Neutrophil (primary cell): ENCODE data around the gene GBE1.

Experiments used
- H3K27ac ChIP-seq: fragments of 200-600 bp; sonication (generic); 2 replicates; pipeline ENCODE4 v1.5.1; 2016; ENCODE audit warnings: mild to moderate bottlenecking, moderate library complexity
- H3K27me3 ChIP-seq: fragments of 200-600 bp; sonication (generic); 2 replicates; pipeline ENCODE4 v1.6.0; 2016; ENCODE audit warnings: mild to moderate bottlenecking
- H3K36me3 ChIP-seq: fragments of 200-600 bp; sonication (generic); 2 replicates; pipeline ENCODE4 v1.5.1; 2017
- H3K4me1 ChIP-seq, 2 experiments: fragments of 200-600 bp in 1 of 2; sonication (generic) in 1 of 2; 1 replicate in 1 of 2; 2 replicates in 1 of 2; pipeline versions ENCODE4 v1.5.1 to v1.6.1; 2013 to 2016; ENCODE audit warnings: low read depth in 1 of 2, low read length in 1 of 2, mild to moderate bottlenecking in 1 of 2, moderate library complexity in 1 of 2; ENCODE audit not compliant: control insufficient read depth in 1 of 2, insufficient read depth in 1 of 2
- H3K4me3 ChIP-seq, 2 experiments: fragments of 200-600 bp in 1 of 2; sonication (generic) in 1 of 2; 1 replicate in 1 of 2; 2 replicates in 1 of 2; pipeline ENCODE4 v1.5.1; 2013 to 2016; ENCODE audit warnings: low read depth in 1 of 2, low read length in 1 of 2, mild to moderate bottlenecking in 1 of 2, moderate library complexity in 1 of 2
- H3K9me3 ChIP-seq: fragments of 200-600 bp; sonication (generic); 2 replicates; pipeline ENCODE4 v1.5.1; 2016
- TF ChIP-seq, protein P1 (sequence below): fragments of 200-600 bp; sonication (generic); IDR thresholded peaks from 2 replicates; pipeline ENCODE4 v1.5.1; 2016; ENCODE audit warnings: antibody characterized with exemption

The GBE1 gene

GRCh38 chr3:81699536-81700320 is 61.7 kb downstream of the GBE1 start:
- H3K9me3 ChIP-seq, result no peaks in the 10 kb centered on the region
- no peaks in the 10 kb centered on the region for H3K27me3 ChIP-seq
- TF ChIP-seq, protein P1, sequence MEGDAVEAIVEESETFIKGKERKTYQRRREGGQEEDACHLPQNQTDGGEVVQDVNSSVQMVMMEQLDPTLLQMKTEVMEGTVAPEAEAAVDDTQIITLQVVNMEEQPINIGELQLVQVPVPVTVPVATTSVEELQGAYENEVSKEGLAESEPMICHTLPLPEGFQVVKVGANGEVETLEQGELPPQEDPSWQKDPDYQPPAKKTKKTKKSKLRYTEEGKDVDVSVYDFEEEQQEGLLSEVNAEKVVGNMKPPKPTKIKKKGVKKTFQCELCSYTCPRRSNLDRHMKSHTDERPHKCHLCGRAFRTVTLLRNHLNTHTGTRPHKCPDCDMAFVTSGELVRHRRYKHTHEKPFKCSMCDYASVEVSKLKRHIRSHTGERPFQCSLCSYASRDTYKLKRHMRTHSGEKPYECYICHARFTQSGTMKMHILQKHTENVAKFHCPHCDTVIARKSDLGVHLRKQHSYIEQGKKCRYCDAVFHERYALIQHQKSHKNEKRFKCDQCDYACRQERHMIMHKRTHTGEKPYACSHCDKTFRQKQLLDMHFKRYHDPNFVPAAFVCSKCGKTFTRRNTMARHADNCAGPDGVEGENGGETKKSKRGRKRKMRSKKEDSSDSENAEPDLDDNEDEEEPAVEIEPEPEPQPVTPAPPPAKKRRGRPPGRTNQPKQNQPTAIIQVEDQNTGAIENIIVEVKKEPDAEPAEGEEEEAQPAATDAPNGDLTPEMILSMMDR, result no peak
- H3K4me1 ChIP-seq, result peaks cover 6 to 13% of the 10 kb centered on the region in 2 experiments
- H3K27ac ChIP-seq, result no peak overlapping the region
- no peak overlapping the region for H3K4me3 ChIP-seq
- no peaks in the 10 kb centered on the region for H3K36me3 ChIP-seq

DNA sequence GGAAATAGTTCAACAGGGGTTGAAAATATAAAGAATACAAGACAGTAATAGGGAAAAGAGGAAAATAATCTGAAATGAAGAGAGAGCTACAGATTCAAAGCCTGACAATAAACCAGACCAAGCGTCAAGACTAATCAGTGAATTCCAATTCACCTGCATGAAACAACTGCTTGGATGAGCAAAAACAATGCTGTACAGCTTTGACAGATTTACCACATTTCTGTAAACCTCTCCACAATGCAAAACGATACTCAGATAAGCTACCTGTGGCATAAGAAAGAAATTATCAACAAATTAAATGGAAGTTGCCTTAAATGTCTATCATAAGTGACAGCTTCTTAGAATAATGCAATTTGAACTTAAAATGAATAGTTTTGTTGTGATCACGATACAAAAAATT is 65.4 kb downstream of the GBE1 start:
- H3K27me3 ChIP-seq, result no peaks in the 10 kb centered on the region
- no peak overlapping the region for H3K4me3 ChIP-seq
- no peaks in the 10 kb centered on the region for H3K9me3 ChIP-seq
- H3K4me1 ChIP-seq, result peaks cover 12 to 20% of the 10 kb centered on the region in 2 experiments
- H3K36me3 ChIP-seq, result no peaks in the 10 kb centered on the region
- no peak overlapping the region for H3K27ac ChIP-seq
- TF ChIP-seq, protein P1, result no peak

DNA sequence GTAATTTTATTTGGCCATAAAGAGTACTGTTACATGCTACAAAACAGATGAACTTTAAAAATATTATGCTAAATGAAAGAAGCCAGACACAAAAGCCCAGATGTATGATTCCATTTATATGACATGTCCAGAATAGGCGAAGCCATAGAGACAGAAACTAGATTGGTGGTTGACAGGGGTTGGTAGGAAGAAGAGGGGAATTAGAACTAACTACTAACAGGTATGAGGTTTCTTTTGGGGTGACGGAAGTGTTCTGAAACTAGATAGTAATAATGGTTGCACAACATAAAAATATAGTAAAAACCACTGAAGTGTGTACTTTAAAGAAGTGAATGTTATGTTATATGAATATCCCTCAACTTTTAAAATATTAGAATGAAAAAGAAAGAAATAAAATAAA is 66.1 kb downstream of the GBE1 start:
- no peaks in the 10 kb centered on the region for H3K9me3 ChIP-seq

DNA sequence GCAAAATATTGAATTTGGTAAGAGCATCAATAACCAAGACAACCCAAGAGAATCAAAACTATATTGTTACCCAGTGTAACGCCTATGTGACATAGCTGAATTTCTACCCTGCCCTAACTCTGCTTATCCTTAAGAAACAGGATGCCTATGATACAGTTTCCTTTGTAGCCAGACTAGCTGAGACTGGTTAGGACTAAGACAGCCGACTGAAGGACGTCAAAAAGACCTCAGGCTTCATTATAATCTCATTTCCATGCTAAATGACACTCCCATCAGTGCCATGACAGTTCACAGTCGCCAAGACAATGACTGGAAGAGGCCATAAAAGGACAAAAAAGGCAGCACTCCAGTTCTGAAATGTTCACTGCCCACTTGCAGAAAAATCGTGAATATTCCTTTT is 66.8 kb downstream of the GBE1 start:
- TF ChIP-seq, protein P1, result no peak
- peaks cover 12 to 20% of the 10 kb centered on the region in 2 experiments for H3K4me1 ChIP-seq
- no peaks in the 10 kb centered on the region for H3K36me3 ChIP-seq
- no peaks in the 10 kb centered on the region for H3K27me3 ChIP-seq
- H3K27ac ChIP-seq, result peak overlapping the region; percentile 42
- no peak overlapping the region for H3K4me3 ChIP-seq
- no peaks in the 10 kb centered on the region for H3K9me3 ChIP-seq

More for the DNA sequence above, 66.1 kb downstream of the GBE1 start:
- Histone ChIP-seq H3K27me3 (no peaks in the 10 kb centered on the region), H3K27ac (no peak overlapping the region), H3K4me3 (no peak overlapping the region), H3K36me3 (no peaks in the 10 kb centered on the region), H3K4me1 (peaks cover 12 to 20% of the 10 kb centered on the region in 2 experiments)
- TF ChIP-seq, protein P1, result no peak

DNA sequence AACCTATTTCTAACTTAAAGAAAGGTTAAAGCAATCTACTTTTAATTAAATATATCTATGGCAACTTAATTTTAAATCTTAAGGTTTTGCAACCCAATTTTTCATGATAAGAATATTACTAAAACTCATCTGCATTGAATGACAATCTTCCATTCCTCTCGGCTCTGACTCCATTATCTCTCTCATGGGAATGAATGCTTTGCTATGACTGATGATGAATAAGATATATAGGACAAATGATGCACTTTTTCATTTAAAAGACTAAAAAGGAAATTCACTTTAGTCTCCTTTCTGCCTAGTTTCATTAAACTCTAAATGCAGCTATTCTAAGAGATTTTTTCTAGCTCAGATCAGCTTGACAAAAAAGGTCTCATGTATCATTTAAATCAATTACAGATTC is 68.7 kb downstream of the GBE1 start:
- H3K27ac ChIP-seq, result no peak overlapping the region
- no peaks in the 10 kb centered on the region for H3K9me3 ChIP-seq
- H3K4me1 ChIP-seq, result peaks cover 12 to 20% of the 10 kb centered on the region in 2 experiments
- no peaks in the 10 kb centered on the region for H3K27me3 ChIP-seq
- TF ChIP-seq, protein P1, result no peak
- no peaks in the 10 kb centered on the region for H3K36me3 ChIP-seq
- no peak overlapping the region for H3K4me3 ChIP-seq
